ENCODE results near the gene PEAK1. TPM values are rescaled to one million over a fixed set of nuclear protein-coding genes. Genes with fewer than 3 reads are reported as not detected.

Gene PEAK1
- total and polyA plus RNA-seq, 7 experiments from 2014 or later = 1.2 to 31.0 (median 12.7) TPM

DNA sequence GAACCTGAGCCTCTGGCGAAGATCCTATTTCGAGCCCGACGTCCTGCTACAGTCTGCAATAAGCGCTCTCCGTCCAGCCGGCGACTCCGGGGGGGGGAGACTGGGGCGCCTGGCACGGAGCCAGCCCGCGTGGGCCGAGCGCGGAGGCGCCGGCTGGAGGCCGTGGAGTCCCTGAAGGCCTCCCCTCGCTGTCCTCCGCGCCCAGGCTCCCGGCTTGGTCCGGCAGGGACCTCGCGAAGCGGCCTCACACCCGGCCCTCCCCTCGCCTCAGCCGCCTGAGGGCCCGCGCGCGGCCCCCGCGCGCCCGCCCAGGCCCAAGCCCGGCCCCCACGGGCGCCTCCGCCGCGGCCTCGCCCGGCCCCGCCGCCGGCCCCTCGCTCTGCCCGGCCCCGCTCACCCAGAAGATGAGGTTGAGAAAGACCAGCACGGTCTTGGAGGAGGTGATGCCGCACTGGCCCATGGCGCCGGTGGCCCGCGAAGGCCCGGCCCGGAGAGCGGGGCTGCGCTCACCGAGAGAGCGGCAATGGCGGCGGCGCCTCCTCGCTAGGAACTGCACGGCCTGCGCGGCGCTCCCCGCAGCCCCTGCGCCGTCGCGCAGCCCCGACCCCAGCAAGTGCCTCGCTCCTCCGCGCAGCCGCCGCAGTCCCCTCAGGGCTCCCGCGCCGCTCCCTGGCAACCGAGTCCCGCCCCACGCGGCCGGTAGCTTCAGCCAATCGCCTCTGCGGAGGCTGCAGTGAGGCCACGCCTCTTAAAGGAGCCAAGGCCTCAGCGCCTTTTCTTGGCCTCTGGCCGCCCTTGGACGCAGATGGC, 349.2 kb downstream of the PEAK1 start, which contains the start of gene TSPAN3:
TSS of gene TSPAN3 (minus strand) at position 615 of the 810 bp plus-strand sequence. CDS start at position 460, 155 bp downstream.
- H3K4me1 Mint-ChIP-seq = peaks cover 7 to 48% (median 29%) of the 10 kb centered on the region in 7 donors
- ATAC-seq (peak; percentile 99), DNase-seq (peak; percentile 88 to 93 (median 92))
- Histone ChIP-seq H3K4me3 (ENCODE audit: low read length) (peak within 1 kb of the TSS; percentile 50), H3K4me1 (ENCODE audit: control insufficient read depth in 2 of 2, insufficient read depth in 2 of 2, low read length in 2 of 2) (peaks cover 5 to 14% of the 10 kb centered on the region in 2 donors), H3K27ac (ENCODE audit: low read depth, low read length) (peak within 1 kb of the TSS; percentile 62), H3K36me3 (ENCODE audit: control insufficient read depth in 2 of 3, insufficient read depth in 3 of 3, low read length in 3 of 3) (peaks cover 0 to 3% (median 0%) of the 10 kb centered on the region in 3 experiments), H3K9me3 (ENCODE audit: control insufficient read depth in 2 of 3, low read length in 3 of 3) (no peaks in the 10 kb centered on the region), H3K27me3 (ENCODE audit: control insufficient read depth in 2 of 2, insufficient read depth in 2 of 2, low read length in 2 of 2) (peaks cover 0 to 2% of the 10 kb centered on the region in 2 donors)
- POLR2A ChIA-PET = interaction anchor here (0.6 to 1.3 kb wide), 5 partner anchors 10 to 155 kb away, joined by 3 to 5 read pairs (median 4); no protein-coding TSS in a partner anchor
- H3K27me3 Mint-ChIP-seq = peaks cover 0 to 22% (median 0%) of the 10 kb centered on the region in 5 donors
- H3K9me3 Mint-ChIP-seq = peaks cover 0 to 2% (median 0%) of the 10 kb centered on the region in 11 donors
- peak within 1 kb of the TSS; percentile 81 to 90 (median 86) for H3K4me3 Mint-ChIP-seq
- CTCF ChIA-PET = no interaction called here
- intact Hi-C loops (cut with micrococcal nuclease) = loop anchor here (1.0 to 5.0 kb wide), 6 partner anchors 48 to 350 kb away; partner anchors contain the start of genes HMG20A (in 1 of the 2), PEAK1 (in 1 of the 2), PSTPIP1 (in 1 of the 2) and RCN2 (in 1 of the 2)
- peak within 1 kb of the TSS; percentile 54 to 93 (median 80) for H3K27ac Mint-ChIP-seq
- H3K36me3 Mint-ChIP-seq = peaks cover 0 to 2% (median 0%) of the 10 kb centered on the region in 5 donors

DNA sequence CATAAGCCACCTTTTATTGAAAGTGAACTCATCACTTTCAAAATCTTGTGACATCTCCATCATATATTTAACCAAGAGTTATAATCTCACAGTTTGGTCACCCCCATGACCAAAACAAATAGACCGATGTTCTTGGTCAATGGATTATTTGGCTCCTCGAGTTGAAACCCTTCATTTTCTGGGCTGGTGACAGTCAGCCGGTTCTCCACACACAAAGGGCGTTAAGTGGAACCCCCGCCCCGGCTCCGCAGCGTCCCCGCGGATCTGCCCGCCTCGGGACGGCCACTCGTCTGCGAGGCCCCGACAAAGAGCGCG, 349.8 kb downstream of the PEAK1 start:
- Histone ChIP-seq H3K4me1 (ENCODE audit: control insufficient read depth in 2 of 2, insufficient read depth in 2 of 2, low read length in 2 of 2) (peaks cover 5 to 14% of the 10 kb centered on the region in 2 donors), H3K9me3 (ENCODE audit: control insufficient read depth in 2 of 3, low read length in 3 of 3) (no peaks in the 10 kb centered on the region), H3K36me3 (ENCODE audit: control insufficient read depth in 2 of 3, insufficient read depth in 3 of 3, low read length in 3 of 3) (peaks cover 0 to 3% (median 0%) of the 10 kb centered on the region in 3 experiments), H3K4me3 (ENCODE audit: low read length) (peak overlapping the region; percentile 44), H3K27ac (ENCODE audit: low read depth, low read length) (peak overlapping the region; percentile 62), H3K27me3 (ENCODE audit: control insufficient read depth in 2 of 2, insufficient read depth in 2 of 2, low read length in 2 of 2) (peaks cover 0 to 2% of the 10 kb centered on the region in 2 donors)
- DNase-seq (peak in 2 of 9 donors; percentile 16 to 17), ATAC-seq (no peak)
- Mint-ChIP-seq H3K9me3 (peaks cover 0 to 2% (median 0%) of the 10 kb centered on the region in 11 donors), H3K36me3 (peaks cover 0 to 2% (median 0%) of the 10 kb centered on the region in 5 donors), H3K27me3 (peaks cover 0 to 17% (median 0%) of the 10 kb centered on the region in 5 donors), H3K27ac (peak overlapping the region in 7 of 9 donors; percentile 55 to 89 (median 72)), H3K4me3 (peak overlapping the region; percentile 63 to 90 (median 84)), H3K4me1 (peaks cover 7 to 48% (median 29%) of the 10 kb centered on the region in 7 donors)
- ChIA-PET POLR2A (no interaction called here), CTCF (no interaction called here)
- intact Hi-C loops (cut with micrococcal nuclease) = loop anchor here (2.0 to 5.0 kb wide), 4 partner anchors 47 to 165 kb away; partner anchors contain the start of genes PSTPIP1 (in 1 of the 2) and SCAPER (in 1 of the 2)

DNA sequence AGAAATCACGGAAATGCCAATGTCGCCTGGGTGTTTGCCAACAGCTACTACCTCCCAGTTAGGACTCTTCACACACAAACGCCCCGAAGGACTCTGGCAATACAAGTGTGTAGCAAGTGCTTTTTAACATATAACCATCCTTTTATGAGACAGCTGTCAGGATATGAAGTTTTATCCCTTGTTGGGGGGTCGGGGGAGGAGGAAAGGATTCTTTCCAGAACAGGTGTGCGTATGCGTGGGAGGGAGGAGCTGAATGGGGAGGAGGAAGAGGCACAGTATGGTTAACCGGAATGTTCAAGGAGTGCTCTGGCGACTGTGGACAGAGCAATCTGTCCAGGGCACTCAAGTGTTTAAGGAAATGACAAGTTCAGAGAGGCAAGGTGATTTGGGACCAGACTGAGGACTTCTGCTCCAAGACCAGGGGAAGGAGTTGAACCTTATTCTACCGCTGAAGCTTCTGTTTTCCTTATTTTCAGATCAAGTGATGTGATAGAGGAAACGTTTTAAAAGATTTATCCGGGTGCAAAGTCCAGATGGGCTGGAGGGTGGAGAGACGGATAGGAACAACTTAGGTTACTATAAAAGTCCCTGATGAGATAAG, 350.3 kb downstream of the PEAK1 start:
- ATAC-seq (no peak), DNase-seq (no peak)
- Mint-ChIP-seq H3K4me3 (peak overlapping the region; percentile 63 to 90 (median 84)), H3K9me3 (peaks cover 0 to 2% (median 0%) of the 10 kb centered on the region in 11 donors), H3K27me3 (peaks cover 0 to 14% (median 0%) of the 10 kb centered on the region in 5 donors), H3K27ac (peak overlapping the region; percentile 21 to 89 (median 60)), H3K36me3 (peaks cover 0 to 2% (median 0%) of the 10 kb centered on the region in 5 donors), H3K4me1 (peaks cover 7 to 51% (median 33%) of the 10 kb centered on the region in 7 donors)
- no peak overlapping the region for H3K27ac ChIP-seq (ENCODE audit: low read depth, low read length)
- peaks cover 5 to 14% of the 10 kb centered on the region in 2 donors for H3K4me1 ChIP-seq (ENCODE audit: control insufficient read depth in 2 of 2, insufficient read depth in 2 of 2, low read length in 2 of 2)
- H3K36me3 ChIP-seq (ENCODE audit: control insufficient read depth in 2 of 3, insufficient read depth in 3 of 3, low read length in 3 of 3) = peaks cover 0 to 3% (median 0%) of the 10 kb centered on the region in 3 experiments
- peak overlapping the region; percentile 44 for H3K4me3 ChIP-seq (ENCODE audit: low read length)
- intact Hi-C loops (cut with micrococcal nuclease) = loop anchor here (2.0 to 5.0 kb wide), 4 partner anchors 47 to 165 kb away; partner anchors contain the start of genes PSTPIP1 (in 1 of the 2) and SCAPER (in 1 of the 2)
- ChIA-PET CTCF (no interaction called here), POLR2A (no interaction called here)
- H3K27me3 ChIP-seq (ENCODE audit: control insufficient read depth in 2 of 2, insufficient read depth in 2 of 2, low read length in 2 of 2) = peaks cover 0 to 2% of the 10 kb centered on the region in 2 donors
- no peaks in the 10 kb centered on the region for H3K9me3 ChIP-seq (ENCODE audit: control insufficient read depth in 2 of 3, low read length in 3 of 3)

DNA sequence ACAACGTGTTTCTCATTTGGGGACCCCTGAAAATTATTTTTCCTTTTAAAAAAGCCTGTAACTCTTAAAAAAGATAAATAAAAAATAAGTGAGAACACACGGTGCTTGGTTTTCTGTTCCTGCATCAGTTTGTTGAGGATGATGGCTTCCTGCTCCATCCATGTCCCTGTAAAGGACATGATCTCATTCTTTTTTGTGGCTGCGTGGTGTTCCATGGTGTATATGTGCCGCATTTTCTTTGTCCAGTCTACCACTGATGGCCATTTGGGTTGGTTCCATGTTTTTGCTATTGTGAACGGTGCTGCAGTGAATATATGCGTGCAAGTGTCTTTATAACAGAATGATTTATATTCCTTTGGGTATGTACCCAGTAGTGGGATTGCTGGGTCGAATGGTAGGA, 351.3 kb downstream of the PEAK1 start:
- ATAC-seq = no peak
- intact Hi-C loops (cut with micrococcal nuclease) = no loop called here
- peaks cover 0 to 2% (median 0%) of the 10 kb centered on the region in 11 donors for H3K9me3 Mint-ChIP-seq
- Histone ChIP-seq H3K27me3 (ENCODE audit: control insufficient read depth in 2 of 2, insufficient read depth in 2 of 2, low read length in 2 of 2) (no peaks in the 10 kb centered on the region), H3K4me1 (ENCODE audit: control insufficient read depth in 2 of 2, insufficient read depth in 2 of 2, low read length in 2 of 2) (peaks cover 5 to 14% of the 10 kb centered on the region in 2 donors), H3K27ac (ENCODE audit: low read depth, low read length) (no peak overlapping the region), H3K9me3 (ENCODE audit: control insufficient read depth in 2 of 3, low read length in 3 of 3) (no peaks in the 10 kb centered on the region), H3K36me3 (ENCODE audit: control insufficient read depth in 2 of 3, insufficient read depth in 3 of 3, low read length in 3 of 3) (peaks cover 0 to 3% (median 0%) of the 10 kb centered on the region in 3 experiments), H3K4me3 (ENCODE audit: low read length) (no peak overlapping the region)
- no peak overlapping the region for H3K27ac Mint-ChIP-seq
- H3K4me1 Mint-ChIP-seq = peaks cover 7 to 53% (median 38%) of the 10 kb centered on the region in 7 donors
- H3K36me3 Mint-ChIP-seq = peaks cover 0 to 3% (median 0%) of the 10 kb centered on the region in 5 donors
- no peak for DNase-seq
- POLR2A ChIA-PET = no interaction called here
- H3K4me3 Mint-ChIP-seq = peak overlapping the region in 1 of 10 donors; percentile 15
- peaks cover 0 to 8% (median 0%) of the 10 kb centered on the region in 5 donors for H3K27me3 Mint-ChIP-seq
- CTCF ChIA-PET = no interaction called here

DNA sequence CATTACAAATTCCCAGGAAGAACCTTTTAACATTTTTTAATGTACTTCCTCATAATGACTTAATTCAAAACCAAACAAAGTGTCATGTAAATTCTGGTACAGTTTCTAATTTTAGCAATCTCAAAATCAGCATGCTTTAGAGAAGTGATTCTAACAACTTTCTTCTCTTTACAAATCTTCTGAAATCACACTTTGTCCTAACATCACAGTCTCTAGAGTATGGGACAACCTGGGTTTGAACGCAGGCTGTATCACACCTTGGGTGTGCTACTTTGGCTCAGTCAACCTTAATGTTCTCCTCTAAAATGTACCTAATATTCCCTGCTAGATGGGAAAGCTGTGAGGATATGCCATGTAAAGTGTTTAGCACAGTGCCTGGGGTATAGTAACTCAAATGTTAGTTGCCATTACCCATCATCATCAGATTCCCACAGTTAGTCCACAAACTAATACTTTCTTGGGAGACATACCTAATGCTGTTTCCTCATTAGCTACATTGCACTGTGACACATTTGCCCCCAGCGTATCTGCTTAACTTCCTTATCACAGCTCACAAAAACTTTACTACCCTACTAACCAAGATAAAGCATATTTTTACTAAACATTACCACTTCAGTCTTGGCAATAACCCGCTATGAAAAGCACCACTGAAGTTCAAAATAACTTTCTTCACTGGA, 352.1 kb downstream of the PEAK1 start:
- H3K36me3 ChIP-seq (ENCODE audit: control insufficient read depth in 2 of 3, insufficient read depth in 3 of 3, low read length in 3 of 3) = peaks cover 0 to 3% (median 0%) of the 10 kb centered on the region in 3 experiments
- peaks cover 0 to 8% (median 0%) of the 10 kb centered on the region in 5 donors for H3K27me3 Mint-ChIP-seq
- peaks cover 5 to 14% of the 10 kb centered on the region in 2 donors for H3K4me1 ChIP-seq (ENCODE audit: control insufficient read depth in 2 of 2, insufficient read depth in 2 of 2, low read length in 2 of 2)
- no peak overlapping the region for H3K27ac ChIP-seq (ENCODE audit: low read depth, low read length)
- no peak overlapping the region for H3K4me3 Mint-ChIP-seq
- H3K27me3 ChIP-seq (ENCODE audit: control insufficient read depth in 2 of 2, insufficient read depth in 2 of 2, low read length in 2 of 2) = no peaks in the 10 kb centered on the region
- H3K27ac Mint-ChIP-seq = peak overlapping the region in 1 of 9 donors; percentile 43
- no peak overlapping the region for H3K4me3 ChIP-seq (ENCODE audit: low read length)
- ATAC-seq (no peak), DNase-seq (no peak)
- CTCF ChIA-PET = no interaction called here
- POLR2A ChIA-PET = no interaction called here
- no peaks in the 10 kb centered on the region for H3K9me3 ChIP-seq (ENCODE audit: control insufficient read depth in 2 of 3, low read length in 3 of 3)
- peaks cover 0 to 2% (median 0%) of the 10 kb centered on the region in 11 donors for H3K9me3 Mint-ChIP-seq
- peaks cover 7 to 53% (median 38%) of the 10 kb centered on the region in 7 donors for H3K4me1 Mint-ChIP-seq
- intact Hi-C loops (cut with micrococcal nuclease) = no loop called here
- H3K36me3 Mint-ChIP-seq = peaks cover 0 to 3% (median 0%) of the 10 kb centered on the region in 5 donors
